Neural cell (in vitro differentiated cells): ENCODE results near the gene E2F4. TPM values are rescaled to one million over a fixed set of nuclear protein-coding genes. Genes with fewer than 3 reads are reported as not detected.

Experiments used
- H2AFZ ChIP-seq: fragments of 200-600, 300-800 bp; sonication (generic), shearing (Covaris generic); 2 replicates; pipeline ENCODE4 v1.6.0; 2014; ENCODE audit warnings: low read depth, mild to moderate bottlenecking, antibody characterized with exemption, low read length, moderate library complexity
- H3F3A ChIP-seq: fragments of 200-600 bp; shearing (Covaris generic); 2 replicates; pipeline ENCODE4 v1.6.1; 2016; ENCODE audit warnings: mild to moderate bottlenecking, moderate library complexity, mixed read lengths, antibody characterized with exemption, low read length; ENCODE audit not compliant: insufficient read depth, poor library complexity, severe bottlenecking
- H3K27ac ChIP-seq: fragments of 200-600, 300-800 bp; sonication (generic), shearing (Covaris generic); 2 replicates; pipeline ENCODE4 v1.5.1; 2014; ENCODE audit warnings: mild to moderate bottlenecking, low read length, moderate library complexity
- H3K27me3 ChIP-seq: fragments of 300-800, 200-600 bp; sonication (generic), shearing (Covaris generic); 2 replicates; pipeline ENCODE4 v1.6.0; 2014; ENCODE audit warnings: mild to moderate bottlenecking, low read depth, low read length, moderate library complexity; ENCODE audit not compliant: insufficient read depth
- H3K36me3 ChIP-seq: fragments of 300-800, 200-600 bp; sonication (generic), shearing (Covaris generic); 2 replicates; pipeline ENCODE4 v1.5.1; 2014; ENCODE audit warnings: mild to moderate bottlenecking, antibody characterized with exemption, low read length, moderate library complexity; ENCODE audit not compliant: insufficient read depth
- H3K4me2 ChIP-seq: fragments of 300-800, 200-600 bp; sonication (generic), shearing (Covaris generic); 2 replicates; pipeline ENCODE4 v1.6.0; 2014; ENCODE audit warnings: mild to moderate bottlenecking, low read length
- H3K4me3 ChIP-seq: fragments of 300-800, 200-600 bp; sonication (generic), shearing (Covaris generic); 2 replicates; pipeline ENCODE4 v1.5.1; 2014; ENCODE audit warnings: mild to moderate bottlenecking, low read length, moderate library complexity
- H3K79me2 ChIP-seq: fragments of 200-600 bp; shearing (Covaris generic); replicated peaks from 2 replicates; pipeline ENCODE4 v1.6.0; 2014; ENCODE audit warnings: mild to moderate bottlenecking, low read length, moderate library complexity; ENCODE audit not compliant: insufficient read depth
- H3K9ac ChIP-seq: fragments of 300-800, 200-600 bp; sonication (generic), shearing (Covaris generic); 2 replicates; pipeline ENCODE4 v1.6.1; 2016; ENCODE audit warnings: mild to moderate bottlenecking, low read length, mixed read lengths
- H3K9me2 ChIP-seq: fragments of 200-600 bp; shearing (Covaris generic); 2 replicates; pipeline ENCODE4 v1.6.1; 2016; ENCODE audit warnings: mild to moderate bottlenecking, low read length, mixed read lengths; ENCODE audit not compliant: insufficient read depth
- H3K9me3 ChIP-seq: fragments of 200-600, 300-800 bp; sonication (generic), shearing (Covaris generic); 2 replicates; pipeline ENCODE4 v1.6.1; 2016; ENCODE audit warnings: mild to moderate bottlenecking, mixed run types, low read length, moderate library complexity, mixed read lengths
- H4K20me1 ChIP-seq: fragments of 200-600 bp; shearing (Covaris generic); 2 replicates; pipeline ENCODE4 v1.6.1; 2016; ENCODE audit warnings: mild to moderate bottlenecking, mixed run types; ENCODE audit not compliant: insufficient read depth
- CTCF ChIP-seq: fragments of 450-650 bp; IDR thresholded peaks from 2 replicates; pipeline ENCODE4 v1.5.1; 2014; ENCODE audit warnings: antibody characterized with exemption, mild to moderate bottlenecking, moderate library complexity; ENCODE audit not compliant: poor library complexity, severe bottlenecking
- EP300 ChIP-seq: fragments of 450-650 bp; conservative IDR thresholded peaks from 2 replicates; pipeline ENCODE4 v1.6.1; 2014; ENCODE audit warnings: antibody characterized with exemption, mild to moderate bottlenecking, moderate library complexity; ENCODE audit not compliant: poor library complexity, severe bottlenecking
- EZH2 ChIP-seq: fragments of 200-600, 300-800 bp; shearing (Covaris generic), sonication (generic); IDR thresholded peaks from 2 replicates; pipeline ENCODE4 v1.6.1; 2014; ENCODE audit warnings: antibody characterized with exemption, low read length, borderline replicate concordance, mild to moderate bottlenecking; ENCODE audit not compliant: insufficient read depth, poor library complexity, severe bottlenecking
- MXI1 ChIP-seq: fragments of 450-650 bp; conservative IDR thresholded peaks from 2 replicates; pipeline ENCODE4 v1.6.1; 2014; ENCODE audit warnings: antibody characterized with exemption, mild to moderate bottlenecking; ENCODE audit not compliant: poor library complexity, severe bottlenecking
- POLR2AphosphoS5 ChIP-seq: IDR thresholded peaks from 2 replicates; pipeline ENCODE4 v1.6.1; 2012
- RAD21 ChIP-seq: fragments of 450-650 bp; conservative IDR thresholded peaks from 2 replicates; pipeline ENCODE4 v1.6.1; 2014; ENCODE audit warnings: antibody characterized with exemption, mild to moderate bottlenecking, moderate library complexity
- REST ChIP-seq: IDR thresholded peaks from 2 replicates; pipeline ENCODE4 v1.6.1; 2012; ENCODE audit warnings: borderline replicate concordance
- SMC3 ChIP-seq: fragments of 450-650 bp; conservative IDR thresholded peaks from 2 replicates; pipeline ENCODE4 v1.6.1; 2014; ENCODE audit warnings: antibody characterized with exemption, mild to moderate bottlenecking, moderate library complexity; ENCODE audit not compliant: poor library complexity
- TAF1 ChIP-seq: IDR thresholded peaks from 2 replicates; pipeline ENCODE4 v1.6.1; 2012; ENCODE audit warnings: low read depth
- polyA plus RNA-seq: library from polyadenylated mRNA; depleted of rRNA; stranded (reverse); fragments of >200 nt; gene quantifications from 2 replicates; pipeline ENCODE4 v1.2.3, GENCODE V29; 2014

The E2F4 gene
- polyA plus RNA-seq, 1 donor from 2014 or later, result 112 TPM

- Histone ChIP-seq H3K9ac (no peak within 1 kb of the TSS), H3K79me2 (no peaks in the 10 kb centered on the region), H3K4me3 (peak within 1 kb of the TSS; percentile 43), H3K36me3 (peaks cover 4% of the 10 kb centered on the region), H3K4me2 (no peak within 1 kb of the TSS), H3F3A (no peaks in the 10 kb centered on the region), H2AFZ (no peak within 1 kb of the TSS), H3K27me3 (peaks cover 76% of the 10 kb centered on the region), H4K20me1 (no peaks in the 10 kb centered on the region), H3K27ac (no peak within 1 kb of the TSS), H3K9me2 (no peaks in the 10 kb centered on the region), H3K9me3 (peaks cover 3% of the 10 kb centered on the region)
- TF ChIP-seq EZH2, result peak; percentile 81
- TF ChIP-seq RAD21, result no peak
Observed at GRCh38 chr16:67150833-67151396, 41.0 kb upstream of the E2F4 start, which contains the start of gene B3GNT9. Gene B3GNT9 (minus strand): TSS chr16:67150998. CDS start chr16:67150485, 513 bp downstream.

GRCh38 chr16:67151431-67152097 is 40.4 kb upstream of the E2F4 start:
- Histone ChIP-seq H3K4me2 (no peak overlapping the region), H4K20me1 (no peaks in the 10 kb centered on the region), H3K79me2 (no peaks in the 10 kb centered on the region), H3K9me3 (peaks cover 3% of the 10 kb centered on the region), H2AFZ (no peak overlapping the region), H3K4me3 (no peak overlapping the region), H3K36me3 (peaks cover 4% of the 10 kb centered on the region), H3K27ac (no peak overlapping the region), H3F3A (no peaks in the 10 kb centered on the region), H3K27me3 (peaks cover 82% of the 10 kb centered on the region), H3K9me2 (no peaks in the 10 kb centered on the region), H3K9ac (no peak overlapping the region)
- TF ChIP-seq RAD21, result no peak
- TF ChIP-seq EZH2, result no peak
- TF ChIP-seq CTCF, result no peak
- no peak for TF ChIP-seq EP300
- TF ChIP-seq REST, result no peak
- no peak for TF ChIP-seq SMC3
- no peak for TF ChIP-seq MXI1
- no peak for TF ChIP-seq POLR2AphosphoS5
- no peak for TF ChIP-seq TAF1
